ENCODE results near the gene FBXO10.

Gene FBXO10

GRCh38 chr9:37592108-37592951, 16.1 kb upstream of the FBXO10 start, which contains the start of gene TOMM5:
TSS of gene TOMM5 (minus strand) at chr9:37592597. CDS start at chr9:37592532, 65 bp downstream.
- DNase-seq: peak; percentile 78 to 84 (median 80)

GRCh38 chr9:37587521-37587920, 11.3 kb upstream of the FBXO10 start:
- DNase-seq: no peak

- no peak for DNase-seq
These were observed 7.4 kb upstream of the FBXO10 start for GRCh38 chr9:37583522-37584121.

GRCh38 chr9:37582548-37583157, 6.5 kb upstream of the FBXO10 start:
- no peak for DNase-seq

- no peak for DNase-seq
These were observed 667 bp downstream of the FBXO10 start for GRCh38 chr9:37575511-37575914.

- DNase-seq: no peak
These were observed 1.2 kb downstream of the FBXO10 start for GRCh38 chr9:37575001-37575400.

GRCh38 chr9:37574241-37574721, 1.9 kb downstream of the FBXO10 start:
- DNase-seq: no peak

- no peak for DNase-seq
These were observed 4.9 kb downstream of the FBXO10 start for GRCh38 chr9:37571282-37571681.

GRCh38 chr9:37566716-37567115, 9.5 kb downstream of the FBXO10 start:
- no peak for DNase-seq

- DNase-seq: no peak
These were observed 10.2 kb downstream of the FBXO10 start for GRCh38 chr9:37565661-37566618.

- DNase-seq: no peak
These were observed 11.3 kb downstream of the FBXO10 start for GRCh38 chr9:37564916-37565315.

- DNase-seq: no peak
These were observed 12.2 kb downstream of the FBXO10 start for GRCh38 chr9:37563806-37564513.

GRCh38 chr9:37562826-37563225, 13.4 kb downstream of the FBXO10 start:
- DNase-seq: no peak

GRCh38 chr9:37561682-37562081, 14.5 kb downstream of the FBXO10 start:
- DNase-seq: no peak

GRCh38 chr9:37559855-37560592, 16.2 kb downstream of the FBXO10 start:
- DNase-seq: no peak

- DNase-seq: no peak
These were observed 17.1 kb downstream of the FBXO10 start for GRCh38 chr9:37559125-37559524.

GRCh38 chr9:37555786-37556185, 20.4 kb downstream of the FBXO10 start:
- DNase-seq: no peak

GRCh38 chr9:37554318-37554717, 21.9 kb downstream of the FBXO10 start:
- no peak for DNase-seq

GRCh38 chr9:37551888-37552287, 24.3 kb downstream of the FBXO10 start:
- DNase-seq: no peak

GRCh38 chr9:37551468-37551867, 24.7 kb downstream of the FBXO10 start:
- DNase-seq: no peak

- no peak for DNase-seq
These were observed 25.4 kb downstream of the FBXO10 start for GRCh38 chr9:37550781-37551180.
